H54 (cell line): Measurements from ENCODE around the gene SLC17A7.
"Not testable (repeated sequence)": the region's sequence is repeated elsewhere in the genome, so short reads cannot be mapped to it uniquely, and the experiment has no call there.

Source experiments
- DNase-seq: peaks from one replicate; pipeline ENCODE4 v3.0.0; 2011; ENCODE audit warnings: low spot score, mixed read lengths; ENCODE audit not compliant: insufficient read length
- FAIRE-seq: peaks from 3 replicates; lab custom pipeline; 2011; peaks lifted over from hg19 to GRCh38; lab: Jason Lieb, UNC
- POLR2A ChIP-seq: IDR thresholded peaks from 2 replicates; pipeline ENCODE4 v1.6.1; 2011; ENCODE audit warnings: low read depth, mild to moderate bottlenecking, low read length

The SLC17A7 gene

DNA sequence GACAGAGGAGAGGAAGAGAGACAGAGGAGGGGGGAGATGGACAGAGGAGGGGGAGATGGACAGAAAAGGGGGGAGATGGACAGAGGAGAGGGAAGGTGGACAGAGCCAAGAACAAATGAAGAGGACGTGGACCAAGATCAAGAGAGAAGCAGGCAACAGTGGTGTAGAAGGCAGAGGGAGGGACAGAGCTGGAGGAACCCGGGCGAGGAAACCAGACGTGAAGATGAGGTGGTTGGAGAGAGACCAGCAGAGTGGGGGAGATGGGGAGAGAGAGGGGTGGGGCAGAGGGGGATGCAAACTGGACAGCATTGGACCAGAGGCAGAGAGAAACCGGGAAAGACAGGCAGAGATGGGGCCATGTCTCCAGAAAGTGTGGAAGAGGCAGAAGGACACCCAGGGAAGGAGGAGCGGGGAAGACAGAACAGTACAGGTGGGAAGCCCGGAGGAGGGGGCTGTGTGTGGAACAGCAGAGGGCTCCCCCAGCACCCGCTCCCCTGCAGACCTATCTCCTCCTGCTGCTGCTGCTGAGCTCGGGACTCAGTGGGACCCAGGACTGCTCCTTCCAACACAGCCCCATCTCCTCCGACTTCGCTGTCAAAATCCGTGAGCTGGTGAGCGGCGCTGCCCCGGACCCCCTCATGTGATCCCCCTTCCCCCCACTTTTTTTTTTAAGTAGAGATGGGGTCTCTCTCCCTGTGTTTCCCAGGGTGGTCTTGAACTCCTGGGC, 34.0 kb upstream of the SLC17A7 start:
- no peak for FAIRE-seq
- DNase-seq, result no peak

GRCh38 chr19:49474542-49474924, 33.2 kb upstream of the SLC17A7 start:
- DNase-seq (no peak), FAIRE-seq (no peak)
- TF ChIP-seq POLR2A, result 0 out of 2 replicates have a peak, but pooled peaks have one; percentile 2

More for the DNA sequence above, 34.0 kb upstream of the SLC17A7 start:
- no peak for TF ChIP-seq POLR2A

GRCh38 chr19:49473868-49474541, 32.7 kb upstream of the SLC17A7 start, which contains the start of gene FLT3LG:
FLT3LG (plus strand) TSS chr19:49474215; CDS start chr19:49474640, 425 bp downstream.
- DNase-seq, result peak; percentile 99
- TF ChIP-seq POLR2A, result peak; percentile 21; the same call in 1 of the 2 replicates
- no peak for FAIRE-seq

- FAIRE-seq, DNase-seq: not testable (repeated sequence)
Observed at GRCh38 chr19:49473501-49473867, 32.2 kb upstream of the SLC17A7 start.

GRCh38 chr19:49472936-49473335, 31.6 kb upstream of the SLC17A7 start:
- DNase-seq (no peak), FAIRE-seq (no peak)
- TF ChIP-seq POLR2A, result no peak

DNA sequence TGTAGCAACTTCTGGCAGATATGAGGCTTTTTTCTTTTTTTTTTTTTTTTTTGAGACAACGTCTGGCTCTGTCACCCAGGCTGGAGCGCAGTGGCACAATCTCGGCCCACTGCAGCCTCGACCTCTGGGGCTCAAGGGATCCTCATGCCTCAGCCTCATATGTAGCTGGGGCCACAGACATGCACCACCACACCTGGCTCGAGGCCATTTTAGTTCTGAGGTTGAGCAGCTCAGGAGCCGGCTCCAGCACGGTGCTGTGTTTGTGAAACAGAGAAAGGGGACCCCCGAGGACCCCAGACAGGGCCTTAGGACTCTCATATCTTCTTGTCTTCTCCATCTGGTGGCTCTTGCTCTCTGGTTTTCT, 29.3 kb upstream of the SLC17A7 start:
- no peak for TF ChIP-seq POLR2A
- FAIRE-seq (no peak), DNase-seq (no peak)

DNA sequence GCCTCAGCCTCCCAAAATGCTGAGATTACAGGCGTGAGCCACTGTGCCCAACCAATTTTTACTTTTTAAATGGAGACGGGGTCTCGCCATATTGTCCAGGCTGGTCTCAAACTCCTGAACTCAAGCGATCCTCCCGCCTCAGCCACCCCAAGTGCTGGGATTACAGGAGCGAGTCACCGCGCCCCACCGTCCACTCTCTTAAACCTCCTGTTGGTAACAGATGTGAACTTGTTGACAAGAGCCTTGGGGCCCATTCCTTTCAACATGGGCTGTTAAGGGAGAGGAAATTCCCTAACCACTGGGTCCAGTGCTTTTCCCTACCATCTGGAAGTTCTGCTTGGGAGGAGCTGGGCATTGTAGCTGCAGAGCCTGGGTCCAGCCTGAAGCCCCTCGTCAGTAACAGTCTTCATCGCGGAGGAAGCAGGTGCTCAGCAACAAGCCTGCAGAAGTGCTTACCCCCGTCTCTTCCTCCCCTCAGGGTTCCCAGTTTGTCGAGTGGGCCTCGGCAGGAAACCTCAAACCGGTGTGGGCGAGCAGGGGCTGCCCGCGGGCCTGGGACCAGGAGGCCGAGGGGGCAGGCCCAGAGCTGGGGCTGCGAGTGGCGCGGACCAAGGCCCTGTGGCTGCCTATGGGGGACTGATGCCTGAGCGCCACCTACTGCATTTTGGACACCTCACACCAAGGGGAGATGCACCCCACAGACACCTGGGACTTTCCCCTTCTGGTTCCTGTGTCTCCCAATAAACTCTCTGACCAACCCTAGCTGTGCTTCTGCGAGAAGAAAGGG, 28.7 kb upstream of the SLC17A7 start:
- FAIRE-seq, result no peak
- no peak for TF ChIP-seq POLR2A
- DNase-seq, result no peak

GRCh38 chr19:49468746-49469447, 27.6 kb upstream of the SLC17A7 start:
- TF ChIP-seq POLR2A, result no peak
- FAIRE-seq, result no peak
- peak; percentile 74 for DNase-seq

DNA sequence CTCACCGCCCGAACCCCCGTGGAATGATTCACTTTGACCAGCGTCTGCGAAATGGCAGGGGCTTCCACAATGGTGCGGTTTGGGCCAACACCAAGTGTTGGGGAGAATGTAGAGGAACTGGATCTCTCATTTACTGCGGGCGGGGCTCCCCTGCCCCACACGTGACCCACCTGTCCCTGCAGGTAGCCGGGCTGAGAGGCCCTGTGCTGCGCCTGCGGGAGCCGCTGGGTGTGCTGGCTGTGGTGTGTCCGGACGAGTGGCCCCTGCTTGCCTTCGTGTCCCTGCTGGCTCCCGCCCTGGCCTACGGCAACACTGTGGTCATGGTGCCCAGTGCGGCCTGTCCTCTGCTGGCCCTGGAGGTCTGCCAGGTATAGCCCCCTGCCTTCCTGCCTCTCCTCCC, 26.9 kb upstream of the SLC17A7 start:
- no peak for TF ChIP-seq POLR2A
- FAIRE-seq (no peak), DNase-seq (no peak)

- no peak for FAIRE-seq
- no peak for DNase-seq
- no peak for TF ChIP-seq POLR2A
Observed at GRCh38 chr19:49465371-49465770, 24.0 kb upstream of the SLC17A7 start.

DNA sequence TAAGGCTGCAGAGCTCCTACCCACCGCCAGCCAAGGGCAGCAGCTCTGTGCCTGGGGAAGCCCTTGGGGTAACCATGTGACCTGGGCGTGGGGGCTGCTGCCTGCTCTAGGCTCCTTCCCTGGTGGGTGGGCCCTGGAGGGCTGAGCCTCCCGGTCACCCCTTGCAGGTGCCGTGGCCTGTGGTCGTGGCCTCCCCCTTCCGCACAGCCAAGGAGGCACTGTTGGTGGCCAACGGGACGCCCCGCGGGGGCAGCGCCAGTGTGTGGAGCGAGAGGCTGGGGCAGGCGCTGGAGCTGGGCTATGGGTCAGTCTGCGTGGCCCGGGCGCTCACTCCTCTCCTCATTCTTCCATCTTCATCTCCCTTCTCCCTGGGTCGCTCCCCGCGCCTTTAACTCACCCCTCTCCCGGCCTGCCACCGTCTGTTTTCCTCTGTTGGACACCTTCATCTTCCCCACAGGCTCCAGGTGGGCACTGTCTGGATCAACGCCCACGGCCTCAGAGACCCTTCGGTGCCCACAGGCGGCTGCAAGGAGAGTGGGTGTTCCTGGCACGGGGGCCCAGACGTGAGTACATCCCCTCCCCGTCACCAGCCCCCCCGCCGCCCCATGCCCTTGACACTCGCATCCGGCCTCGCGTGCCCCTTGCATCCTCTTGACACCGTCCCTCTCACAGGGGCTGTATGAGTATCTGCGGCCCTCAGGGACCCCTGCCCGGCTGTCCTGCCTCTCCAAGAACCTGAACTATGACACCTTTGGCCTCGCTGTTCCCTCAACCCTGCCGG, 22.8 kb upstream of the SLC17A7 start:
- TF ChIP-seq POLR2A, result no peak
- DNase-seq (no peak), FAIRE-seq (no peak)

- TF ChIP-seq POLR2A, result no peak
- FAIRE-seq, result no peak
- no peak for DNase-seq
Observed at GRCh38 chr19:49462492-49462891, 21.2 kb upstream of the SLC17A7 start.

- FAIRE-seq (no peak), DNase-seq (no peak)
- no peak for TF ChIP-seq POLR2A
Observed at GRCh38 chr19:49461656-49462055, 20.3 kb upstream of the SLC17A7 start.

DNA sequence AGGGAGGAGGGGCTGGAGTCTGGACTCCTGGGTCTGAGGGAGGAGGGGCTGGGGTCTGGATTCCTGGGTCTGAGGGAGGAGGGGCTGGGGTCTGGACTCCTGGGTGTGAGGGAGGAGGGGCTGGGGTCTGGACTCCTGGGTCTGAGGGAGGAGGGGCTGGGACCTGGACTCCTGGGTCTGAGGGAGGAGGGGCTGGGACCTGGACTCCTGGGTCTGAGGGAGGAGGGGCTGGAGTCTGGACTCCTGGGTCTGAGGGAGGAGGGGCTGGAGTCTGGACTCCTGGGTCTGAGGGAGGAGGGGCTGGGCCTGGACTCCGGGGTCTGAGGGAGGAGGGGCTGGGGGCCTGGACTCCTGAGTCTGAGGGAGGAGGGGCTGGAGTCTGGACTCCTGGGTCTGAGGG, 19.8 kb upstream of the SLC17A7 start:
- not testable (repeated sequence) for DNase-seq, FAIRE-seq
